Trophoblast cell (in vitro differentiated cells and primary cell): Measurements from ENCODE around the gene N4BP2L2. TPM values are rescaled to one million over a fixed set of nuclear protein-coding genes. Genes with fewer than 3 reads are reported as not detected.

Experiments
- DNase-seq, 2 donors: peaks; one replicate each; pipeline ENCODE4 v3.0.0-alpha.2; 2016
- H2AFZ ChIP-seq: 2 replicates; pipeline ENCODE4 v1.6.1; 2013; ENCODE audit warnings: low read length, moderate library complexity, mild to moderate bottlenecking; ENCODE audit not compliant: insufficient read depth, poor library complexity
- H2AK5ac ChIP-seq: 2 replicates; pipeline ENCODE4 v1.6.1; 2013; ENCODE audit warnings: mild to moderate bottlenecking, low read length
- H2BK120ac ChIP-seq: 2 replicates; pipeline ENCODE4 v1.6.1; 2013; ENCODE audit warnings: low read length, mild to moderate bottlenecking, moderate library complexity; ENCODE audit not compliant: insufficient read depth, poor library complexity
- H2BK12ac ChIP-seq: 2 replicates; pipeline ENCODE4 v1.6.1; 2013; ENCODE audit warnings: mild to moderate bottlenecking, low read length, moderate library complexity
- H2BK5ac ChIP-seq: 2 replicates; pipeline ENCODE4 v1.6.1; 2013; ENCODE audit warnings: low read length, low read depth, moderate library complexity, mild to moderate bottlenecking; ENCODE audit not compliant: poor library complexity
- H3K14ac ChIP-seq: 2 replicates; pipeline ENCODE4 v1.6.1; 2013; ENCODE audit warnings: mild to moderate bottlenecking, low read length
- H3K18ac ChIP-seq: 2 replicates; pipeline ENCODE4 v1.6.1; 2013; ENCODE audit warnings: mild to moderate bottlenecking, low read length
- H3K23ac ChIP-seq: 2 replicates; pipeline ENCODE4 v1.6.1; 2013; ENCODE audit warnings: low read length
- H3K27ac ChIP-seq: 2 replicates; pipeline ENCODE4 v1.5.1; 2013; ENCODE audit warnings: low read depth, mild to moderate bottlenecking, inconsistent platforms, low read length, moderate library complexity
- H3K27me3 ChIP-seq: 2 replicates; pipeline ENCODE4 v1.6.1; 2013; ENCODE audit warnings: inconsistent platforms, mild to moderate bottlenecking, low read length, moderate library complexity; ENCODE audit not compliant: insufficient read depth
- H3K36me3 ChIP-seq, 2 experiments: 1 replicate in 1 of 2; 2 replicates in 1 of 2; pipeline ENCODE4 v1.6.1; 2013; ENCODE audit warnings: low read length in 2 of 2, mild to moderate bottlenecking in 2 of 2, moderate library complexity in 1 of 2; ENCODE audit not compliant: insufficient read depth in 2 of 2, control insufficient read depth in 1 of 2
- H3K4ac ChIP-seq: 2 replicates; pipeline ENCODE4 v1.6.1; 2013; ENCODE audit warnings: low read depth, mild to moderate bottlenecking, low read length, moderate library complexity
- H3K4me1 ChIP-seq, 2 experiments: 1 replicate in 1 of 2; 2 replicates in 1 of 2; pipeline ENCODE4 v1.6.1; 2013; ENCODE audit warnings: low read length in 2 of 2, mild to moderate bottlenecking in 2 of 2, moderate library complexity in 1 of 2; ENCODE audit not compliant: insufficient read depth in 2 of 2, control insufficient read depth in 1 of 2
- H3K4me2 ChIP-seq: 2 replicates; pipeline ENCODE4 v1.6.1; 2013; ENCODE audit warnings: inconsistent platforms, mild to moderate bottlenecking, low read length, moderate library complexity
- H3K4me3 ChIP-seq: 2 replicates; pipeline ENCODE4 v1.5.1; 2013; ENCODE audit warnings: mild to moderate bottlenecking, low read depth, low read length, inconsistent platforms
- H3K79me1 ChIP-seq: one replicate; pipeline ENCODE4 v1.6.1; 2013; ENCODE audit warnings: low read length
- H3K79me2 ChIP-seq: 2 replicates; pipeline ENCODE4 v1.6.1; 2013; ENCODE audit warnings: low read length, mild to moderate bottlenecking; ENCODE audit not compliant: control insufficient read depth, insufficient read depth, poor library complexity
- H3K9ac ChIP-seq: 2 replicates; pipeline ENCODE4 v1.6.1; 2013; ENCODE audit warnings: mild to moderate bottlenecking, low read length
- H3K9me3 ChIP-seq: 2 replicates; pipeline ENCODE4 v1.6.1; 2013; ENCODE audit warnings: low read depth, mild to moderate bottlenecking, control low read depth, inconsistent platforms, low read length; ENCODE audit not compliant: insufficient read depth
- H4K12ac ChIP-seq: 2 replicates; pipeline ENCODE4 v1.6.1; 2013; ENCODE audit warnings: low read depth, mild to moderate bottlenecking, low read length, moderate library complexity
- H4K8ac ChIP-seq: 2 replicates; pipeline ENCODE4 v1.6.1; 2013; ENCODE audit warnings: low read depth, mild to moderate bottlenecking, low read length, moderate library complexity
- H4K91ac ChIP-seq: one replicate; pipeline ENCODE4 v1.6.1; 2013; ENCODE audit warnings: low read depth, mild to moderate bottlenecking, low read length, moderate library complexity
- WGBS: extraction: QIAGEN DNeasy Blood & Tissue Kit; methylation state at CpG from one replicate; pipeline ENCODE4 v1.1.7; 2013; ENCODE audit warnings: missing lambda C conversion rate; ENCODE audit not compliant: insufficient read length, insufficient coverage; ENCODE audit errors: extremely low coverage; 5-methylcytosine and 5-hydroxymethylcytosine counted together
- polyA plus RNA-seq: library from polyadenylated mRNA; stranded (reverse); fragments of 200-250 nt; gene quantifications from 2 replicates; pipeline ENCODE4 v1.2.3, GENCODE V29; 2013

Gene N4BP2L2
- 72.2 and 73.0 TPM in 2 replicates for polyA plus RNA-seq

- Histone ChIP-seq H4K91ac (peak within 1 kb of the TSS; percentile 83), H2BK120ac (peak within 1 kb of the TSS; percentile 74), H2AK5ac (peak within 1 kb of the TSS; percentile 84), H4K12ac (peak within 1 kb of the TSS; percentile 88), H3K4me3 (peak within 1 kb of the TSS; percentile 88), H3K9ac (peak within 1 kb of the TSS; percentile 66), H3K79me1 (peaks cover 13% of the 10 kb centered on the region), H3K79me2 (peaks cover 10% of the 10 kb centered on the region), H2BK12ac (no peak within 1 kb of the TSS), H4K8ac (peak within 1 kb of the TSS; percentile 93), H3K4ac (peak within 1 kb of the TSS; percentile 99), H3K4me2 (peak within 1 kb of the TSS; percentile 84), H3K14ac (peak within 1 kb of the TSS; percentile 94), H3K27me3 (no peaks in the 10 kb centered on the region), H3K36me3 (peaks cover 2% of the 10 kb centered on the region in 2 experiments), H3K18ac (peak within 1 kb of the TSS; percentile 93), H3K27ac (peak within 1 kb of the TSS; percentile 66), H3K9me3 (no peaks in the 10 kb centered on the region), H3K23ac (no peak within 1 kb of the TSS), H2BK5ac (peak within 1 kb of the TSS; percentile 71), H2AFZ (peak within 1 kb of the TSS; percentile 54), H3K4me1 (peaks cover 0 to 1% of the 10 kb centered on the region in 2 experiments)
- peak; percentile 96 to 99 for DNase-seq
- WGBS = no CpG with 5 or more reads among the region's 32 CpGs
These were observed at the start of gene N4BP2L2 for GRCh38 chr13:32538621-32539246. Gene N4BP2L2, minus strand, starts transcription at chr13:32538795. Its CDS starts 1,768 bp downstream, at chr13:32537027.

GRCh38 chr13:32587811-32588170, 49.2 kb upstream of the N4BP2L2 start:
- no peak overlapping the region for H2BK5ac ChIP-seq
- H3K23ac ChIP-seq = no peak overlapping the region
- H3K27me3 ChIP-seq = no peaks in the 10 kb centered on the region
- no peak for DNase-seq
- WGBS = no CpG with 5 or more reads among the region's 8 CpGs
- H4K8ac ChIP-seq = no peak overlapping the region
- no peak overlapping the region for H2BK120ac ChIP-seq
- H4K12ac ChIP-seq = no peak overlapping the region
- peaks cover 2 to 5% of the 10 kb centered on the region in 2 experiments for H3K4me1 ChIP-seq
- H3K18ac ChIP-seq = no peak overlapping the region
- H2AFZ ChIP-seq = no peak overlapping the region
- H4K91ac ChIP-seq = no peak overlapping the region
- H2AK5ac ChIP-seq = no peak overlapping the region
- no peaks in the 10 kb centered on the region for H3K36me3 ChIP-seq
- H2BK12ac ChIP-seq = no peak overlapping the region
- H3K4ac ChIP-seq = peak overlapping the region; percentile 49
- peak overlapping the region; percentile 47 for H3K14ac ChIP-seq
- H3K9me3 ChIP-seq = no peaks in the 10 kb centered on the region
- H3K79me1 ChIP-seq = peaks cover 5% of the 10 kb centered on the region
- H3K79me2 ChIP-seq = peaks cover 10% of the 10 kb centered on the region
- peak overlapping the region; percentile 90 for H3K9ac ChIP-seq
- peak overlapping the region; percentile 98 for H3K4me2 ChIP-seq
- peak overlapping the region; percentile 98 for H3K27ac ChIP-seq
- H3K4me3 ChIP-seq = peak overlapping the region; percentile 94

GRCh38 chr13:32587011-32587810, 48.6 kb upstream of the N4BP2L2 start:
- Histone ChIP-seq H4K91ac (no peak overlapping the region), H3K18ac (peak overlapping the region; percentile 91), H3K4me2 (peak overlapping the region; percentile 98), H2AFZ (peak overlapping the region; percentile 23), H3K79me2 (peaks cover 10% of the 10 kb centered on the region), H3K9me3 (no peaks in the 10 kb centered on the region), H3K4ac (peak overlapping the region; percentile 49), H3K14ac (peak overlapping the region; percentile 82), H4K8ac (no peak overlapping the region), H3K23ac (no peak overlapping the region), H2BK5ac (peak overlapping the region; percentile 70), H3K4me3 (peak overlapping the region; percentile 94), H3K79me1 (peaks cover 5% of the 10 kb centered on the region), H3K9ac (peak overlapping the region; percentile 90), H2BK12ac (no peak overlapping the region), H3K27me3 (no peaks in the 10 kb centered on the region), H3K4me1 (peaks cover 2 to 5% of the 10 kb centered on the region in 2 experiments), H4K12ac (no peak overlapping the region), H3K27ac (peak overlapping the region; percentile 98), H2AK5ac (no peak overlapping the region), H3K36me3 (no peaks in the 10 kb centered on the region), H2BK120ac (no peak overlapping the region)
- DNase-seq = peak; percentile 50 to 69
- WGBS = no CpG with 5 or more reads among the region's 74 CpGs

- peak within 1 kb of the TSS; percentile 83 for H4K91ac ChIP-seq
- H3K79me1 ChIP-seq = peaks cover 5% of the 10 kb centered on the region
- no CpG with 5 or more reads among the region's 97 CpGs for WGBS
- H3K4ac ChIP-seq = peak within 1 kb of the TSS; percentile 65
- H3K36me3 ChIP-seq = no peaks in the 10 kb centered on the region
- H3K27me3 ChIP-seq = no peaks in the 10 kb centered on the region
- no peaks in the 10 kb centered on the region for H3K9me3 ChIP-seq
- H2AK5ac ChIP-seq = no peak within 1 kb of the TSS
- H3K79me2 ChIP-seq = peaks cover 5% of the 10 kb centered on the region
- DNase-seq = peak; percentile 92 to 97
- peak within 1 kb of the TSS; percentile 98 for H3K4me2 ChIP-seq
- peak within 1 kb of the TSS; percentile 89 for H2BK5ac ChIP-seq
- no peak within 1 kb of the TSS for H3K23ac ChIP-seq
- H2BK12ac ChIP-seq = no peak within 1 kb of the TSS
- H2AFZ ChIP-seq = peak within 1 kb of the TSS; percentile 79
- peak within 1 kb of the TSS; percentile 91 for H3K18ac ChIP-seq
- H4K8ac ChIP-seq = peak within 1 kb of the TSS; percentile 92
- peak within 1 kb of the TSS; percentile 90 for H3K14ac ChIP-seq
- H3K4me3 ChIP-seq = peak within 1 kb of the TSS; percentile 94
- H3K4me1 ChIP-seq = peaks cover 2 to 5% of the 10 kb centered on the region in 2 experiments
- H3K27ac ChIP-seq = peak within 1 kb of the TSS; percentile 98
- H4K12ac ChIP-seq = peak within 1 kb of the TSS; percentile 83
- H3K9ac ChIP-seq = peak within 1 kb of the TSS; percentile 90
- H2BK120ac ChIP-seq = peak within 1 kb of the TSS; percentile 86
These were observed 47.7 kb upstream of the N4BP2L2 start, which contains the start of gene PDS5B for GRCh38 chr13:32586080-32586900. Gene PDS5B, plus strand, starts transcription at chr13:32586452. Its CDS starts 62,321 bp downstream, at chr13:32648773.
